Hepatocyte (in vitro differentiated cells): Measurements from ENCODE around the gene MSL3. TPM values are rescaled to one million over a fixed set of nuclear protein-coding genes. Genes with fewer than 3 reads are reported as not detected.

Experiments
- DNase-seq: peaks from one replicate; pipeline ENCODE4 v3.0.0-alpha.2; 2016; ENCODE audit warnings: low spot score
- H2AFZ ChIP-seq: fragments of 200-600 bp; sonication (generic); 2 replicates; pipeline ENCODE4 v1.6.0; 2016; ENCODE audit warnings: antibody characterized with exemption, mild to moderate bottlenecking
- H3K27ac ChIP-seq: fragments of 200-600 bp; sonication (generic); 2 replicates; pipeline ENCODE4 v1.5.1; 2016; ENCODE audit warnings: mild to moderate bottlenecking
- H3K27me3 ChIP-seq: fragments of 200-600 bp; sonication (generic); 2 replicates; pipeline ENCODE4 v1.6.1; 2016
- H3K36me3 ChIP-seq: fragments of 200-600 bp; sonication (generic); replicated peaks from 2 replicates; pipeline ENCODE4 v1.5.1; 2016; ENCODE audit warnings: low read depth; ENCODE audit not compliant: insufficient read depth
- H3K4me1 ChIP-seq: fragments of 200-600 bp; sonication (generic); 2 replicates; pipeline ENCODE4 v1.5.1; 2016; ENCODE audit warnings: mild to moderate bottlenecking, moderate library complexity; ENCODE audit not compliant: insufficient read depth
- H3K4me2 ChIP-seq: fragments of 200-600 bp; sonication (generic); 2 replicates; pipeline ENCODE4 v1.6.0; 2016
- H3K4me3 ChIP-seq: fragments of 200-600 bp; sonication (generic); 2 replicates; pipeline ENCODE4 v1.5.1; 2016; ENCODE audit warnings: mild to moderate bottlenecking
- H3K79me2 ChIP-seq: fragments of 200-600 bp; sonication (generic); 2 replicates; pipeline ENCODE4 v1.6.0; 2017; ENCODE audit warnings: mild to moderate bottlenecking
- H3K9me2 ChIP-seq: fragments of 200-600 bp; sonication (generic); replicated peaks from 2 replicates; pipeline ENCODE4 v1.6.0; 2017; ENCODE audit warnings: mild to moderate bottlenecking; ENCODE audit not compliant: insufficient read depth
- H3K9me3 ChIP-seq: fragments of 200-600 bp; sonication (generic); 2 replicates; pipeline ENCODE4 v1.5.1; 2016; ENCODE audit warnings: low read depth, mild to moderate bottlenecking
- H4K20me1 ChIP-seq: fragments of 200-600 bp; sonication (generic); 2 replicates; pipeline ENCODE4 v1.6.0; 2016; ENCODE audit warnings: mild to moderate bottlenecking; ENCODE audit not compliant: insufficient read depth, poor library complexity, severe bottlenecking
- EZH2 ChIP-seq: fragments of 200-600 bp; sonication (generic); IDR thresholded peaks from 2 replicates; pipeline ENCODE4 v1.6.1; 2016; ENCODE audit warnings: antibody characterized with exemption, mild to moderate bottlenecking, borderline replicate concordance
- EZH2phosphoT487 ChIP-seq: fragments of 200-600 bp; sonication (generic); IDR thresholded peaks from one replicate; pipeline ENCODE4 v1.6.1; 2018; ENCODE audit warnings: antibody characterized with exemption, mild to moderate bottlenecking, low read depth, moderate library complexity; ENCODE audit not compliant: unreplicated experiment, severe bottlenecking
- WGBS: methylation state at CpG from one replicate; pipeline ENCODE4 v1.1.6; 2016; ENCODE audit warnings: low lambda C conversion rate; ENCODE audit errors: missing lambda C conversion rate; 5-methylcytosine and 5-hydroxymethylcytosine counted together
- polyA plus RNA-seq: library from polyadenylated mRNA; unstranded; fragments of >200 nt; fragmentation: Nextera tagmentation; extraction: Ambion mirVana; gene quantifications from 2 replicates; pipeline ENCODE4 v1.2.1, GENCODE V29; 2016
- total RNA-seq: library from RNA; depleted of rRNA; stranded (reverse); fragments of >200 nt; gene quantifications from 2 replicates; pipeline ENCODE4 v1.2.3, GENCODE V29; 2014
- TF ChIP-seq, protein P1 (sequence below): fragments of 200-600 bp; sonication (generic); IDR thresholded peaks from 2 replicates; pipeline ENCODE4 v1.5.1; 2016; ENCODE audit warnings: antibody characterized with exemption, mild to moderate bottlenecking; ENCODE audit not compliant: poor library complexity

Gene MSL3
- total and polyA plus RNA-seq, 2 experiments from 2014 or later: 13.3 to 17.8 TPM

DNA sequence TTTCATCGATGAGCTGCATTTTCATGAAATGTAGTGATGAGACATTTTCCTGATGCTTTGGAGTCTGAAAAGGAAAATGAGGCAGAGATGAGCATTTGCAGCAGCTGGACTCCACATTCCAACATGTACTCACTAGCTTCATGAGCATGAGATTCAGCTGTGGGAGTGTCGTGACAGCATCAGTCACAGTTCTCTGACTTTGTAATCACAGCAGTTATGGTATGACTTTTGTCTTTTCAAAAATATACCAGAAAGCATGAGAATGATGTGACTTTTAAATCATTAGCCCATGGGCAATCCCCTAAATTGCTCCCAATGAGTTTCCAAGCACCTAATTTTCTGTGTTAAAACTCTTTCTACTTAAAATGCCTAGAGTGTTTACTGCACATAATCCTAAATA lies 18.3 kb upstream of the MSL3 start:
- H3K4me3 ChIP-seq: no peak overlapping the region
- H3K79me2 ChIP-seq: no peaks in the 10 kb centered on the region
- H4K20me1 ChIP-seq: no peaks in the 10 kb centered on the region
- H3K4me1 ChIP-seq: no peaks in the 10 kb centered on the region
- no peak overlapping the region for H3K4me2 ChIP-seq
- no peak overlapping the region for H2AFZ ChIP-seq
- no peak overlapping the region for H3K27ac ChIP-seq
- WGBS: 81% methylated on average over 2 of the region's 2 CpGs
- H3K9me2 ChIP-seq: no peaks in the 10 kb centered on the region
- H3K27me3 ChIP-seq: no peaks in the 10 kb centered on the region
- TF ChIP-seq EZH2phosphoT487: no peak
- no peak for TF ChIP-seq EZH2
- TF ChIP-seq, protein P1, sequence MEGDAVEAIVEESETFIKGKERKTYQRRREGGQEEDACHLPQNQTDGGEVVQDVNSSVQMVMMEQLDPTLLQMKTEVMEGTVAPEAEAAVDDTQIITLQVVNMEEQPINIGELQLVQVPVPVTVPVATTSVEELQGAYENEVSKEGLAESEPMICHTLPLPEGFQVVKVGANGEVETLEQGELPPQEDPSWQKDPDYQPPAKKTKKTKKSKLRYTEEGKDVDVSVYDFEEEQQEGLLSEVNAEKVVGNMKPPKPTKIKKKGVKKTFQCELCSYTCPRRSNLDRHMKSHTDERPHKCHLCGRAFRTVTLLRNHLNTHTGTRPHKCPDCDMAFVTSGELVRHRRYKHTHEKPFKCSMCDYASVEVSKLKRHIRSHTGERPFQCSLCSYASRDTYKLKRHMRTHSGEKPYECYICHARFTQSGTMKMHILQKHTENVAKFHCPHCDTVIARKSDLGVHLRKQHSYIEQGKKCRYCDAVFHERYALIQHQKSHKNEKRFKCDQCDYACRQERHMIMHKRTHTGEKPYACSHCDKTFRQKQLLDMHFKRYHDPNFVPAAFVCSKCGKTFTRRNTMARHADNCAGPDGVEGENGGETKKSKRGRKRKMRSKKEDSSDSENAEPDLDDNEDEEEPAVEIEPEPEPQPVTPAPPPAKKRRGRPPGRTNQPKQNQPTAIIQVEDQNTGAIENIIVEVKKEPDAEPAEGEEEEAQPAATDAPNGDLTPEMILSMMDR: no peak
- no peak for DNase-seq
- H3K36me3 ChIP-seq: no peaks in the 10 kb centered on the region
- H3K9me3 ChIP-seq: no peaks in the 10 kb centered on the region

GRCh38 chrX:11740794-11741193 lies 17.2 kb upstream of the MSL3 start:
- no peak for DNase-seq
- Histone ChIP-seq H3K9me2 (no peaks in the 10 kb centered on the region), H3K4me3 (no peak overlapping the region), H2AFZ (no peak overlapping the region), H3K27me3 (no peaks in the 10 kb centered on the region), H4K20me1 (no peaks in the 10 kb centered on the region), H3K79me2 (no peaks in the 10 kb centered on the region), H3K27ac (no peak overlapping the region), H3K9me3 (no peaks in the 10 kb centered on the region), H3K4me2 (no peak overlapping the region), H3K36me3 (no peaks in the 10 kb centered on the region), H3K4me1 (no peaks in the 10 kb centered on the region)
- WGBS: 73% methylated on average over 3 of the region's 3 CpGs
- TF ChIP-seq EZH2: no peak
- no peak for TF ChIP-seq EZH2phosphoT487
- TF ChIP-seq, protein P1: no peak

DNA sequence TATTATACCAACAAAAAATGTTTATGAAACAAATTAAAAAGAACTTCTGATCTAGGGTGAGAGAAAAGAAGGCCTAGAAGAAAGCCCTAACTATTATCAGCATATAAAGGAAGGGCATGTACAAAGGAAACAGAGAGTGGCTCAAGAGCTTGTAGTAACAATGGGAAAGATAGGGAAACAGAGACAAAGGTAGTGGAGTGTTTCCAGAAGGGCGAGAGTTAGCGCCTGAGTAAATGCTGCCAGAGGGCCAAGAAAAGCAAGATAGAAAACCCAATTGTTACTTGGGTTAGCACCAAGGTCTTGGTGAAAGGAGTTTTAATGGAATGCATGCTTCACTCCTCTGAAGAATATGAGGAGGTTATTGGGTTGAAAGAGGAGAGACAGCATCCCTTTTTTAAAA lies 16.5 kb upstream of the MSL3 start:
- DNase-seq: no peak
- no peak overlapping the region for H3K4me2 ChIP-seq
- 72% methylated on average over 2 of the region's 2 CpGs for WGBS

More for the DNA sequence above, 16.5 kb upstream of the MSL3 start:
- H3K9me2 ChIP-seq: no peaks in the 10 kb centered on the region
- no peak overlapping the region for H3K4me3 ChIP-seq
- no peaks in the 10 kb centered on the region for H3K4me1 ChIP-seq
- no peak overlapping the region for H3K27ac ChIP-seq
- H3K36me3 ChIP-seq: no peaks in the 10 kb centered on the region
- H2AFZ ChIP-seq: no peak overlapping the region
- no peaks in the 10 kb centered on the region for H3K9me3 ChIP-seq
- TF ChIP-seq EZH2 (no peak), EZH2phosphoT487 (no peak)
- TF ChIP-seq, protein P1: no peak
- H3K79me2 ChIP-seq: no peaks in the 10 kb centered on the region
- H3K27me3 ChIP-seq: no peaks in the 10 kb centered on the region
- H4K20me1 ChIP-seq: no peaks in the 10 kb centered on the region
